HG03060 (cell line): Measurements from ENCODE around the gene CAV3.
"Not testable (repeated sequence)": the region's sequence is repeated elsewhere in the genome, so short reads cannot be mapped to it uniquely, and the experiment has no call there.

Experiments used
- ATAC-seq: cut with Tn5 transposase; IDR thresholded peaks from one replicate; pipeline ENCODE4 v1.9.1; 2021; ENCODE audit warnings: low read depth, moderate number of reproducible peaks; ENCODE audit not compliant: unreplicated experiment

CAV3 gene

DNA sequence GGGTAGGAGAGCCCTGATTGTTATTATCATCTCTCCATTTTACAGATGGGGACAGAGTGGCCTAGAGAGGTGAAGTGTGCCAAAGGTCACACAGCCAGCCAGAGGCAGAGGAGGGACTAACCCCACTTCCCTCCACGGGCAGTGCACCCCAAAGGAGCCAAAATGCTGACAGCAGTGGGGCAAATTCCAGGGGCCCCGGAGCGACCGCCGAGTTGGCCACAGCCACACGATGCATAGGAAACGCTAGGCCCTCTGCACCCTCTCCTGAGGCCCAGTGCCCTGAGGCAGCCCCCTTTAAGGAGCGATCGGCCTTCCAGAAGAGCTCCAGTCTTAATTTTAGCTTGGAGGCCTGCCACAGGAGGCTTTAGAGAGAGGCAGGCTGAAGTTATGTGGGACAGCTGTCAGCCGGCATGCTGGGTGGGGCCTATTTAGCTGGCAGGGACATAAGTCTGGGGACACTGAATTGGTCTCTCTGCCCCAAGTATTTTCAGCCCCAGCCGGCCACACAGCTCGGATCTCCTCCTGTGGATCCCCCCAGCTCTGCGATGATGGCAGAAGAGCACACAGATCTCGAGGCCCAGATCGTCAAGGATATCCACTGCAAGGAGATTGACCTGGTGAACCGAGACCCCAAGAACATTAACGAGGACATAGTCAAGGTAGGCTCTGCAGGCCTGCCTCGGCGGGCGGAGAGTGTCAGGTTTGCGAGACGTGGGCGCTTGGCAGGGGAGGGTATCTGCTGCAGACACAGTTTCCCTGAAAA is at the start of gene CAV3:
CAV3 (plus strand) TSS at position 471 of the 763 bp plus-strand sequence; CDS start at position 546, 75 bp downstream.
- ATAC-seq: no peak

DNA sequence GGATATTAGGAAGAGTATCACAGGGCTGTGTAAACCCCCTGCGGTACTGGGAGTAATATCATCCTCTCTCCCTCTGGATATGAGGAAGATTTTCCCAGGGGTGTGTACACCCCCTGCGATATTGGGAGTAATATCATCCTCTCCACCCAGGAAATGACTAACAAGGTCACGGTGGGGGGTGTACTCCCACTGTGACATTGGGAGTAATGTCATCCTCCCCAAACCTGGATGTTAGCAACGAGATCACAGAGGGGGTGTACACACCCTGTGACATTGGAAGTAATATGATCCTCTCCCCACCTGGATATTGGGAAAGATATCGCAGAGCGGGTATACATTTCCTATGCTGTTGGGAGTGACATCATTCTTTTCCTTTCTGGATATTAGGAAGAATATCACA is 48.6 kb upstream of the CAV3 start:
- ATAC-seq: not testable (repeated sequence)

DNA sequence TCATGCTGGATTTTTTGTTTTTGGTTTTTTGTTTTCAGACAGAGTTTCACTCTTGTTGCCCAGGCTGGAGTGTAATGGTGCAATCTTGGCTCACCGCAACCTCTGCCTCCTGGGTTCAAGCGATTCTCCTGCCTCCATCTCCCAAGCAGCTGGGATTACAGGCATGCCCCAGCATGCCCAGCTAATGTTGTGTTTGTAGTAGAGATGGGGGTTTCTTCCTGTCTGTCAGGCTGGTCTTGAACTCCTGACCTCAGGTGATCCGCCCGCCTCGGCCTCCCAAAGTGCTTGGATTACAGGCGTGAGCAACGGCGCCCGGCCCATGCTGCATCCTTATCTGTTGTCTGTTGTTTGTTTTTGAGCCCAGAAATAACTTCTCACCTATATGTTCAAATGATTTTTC is 42.3 kb upstream of the CAV3 start:
- not testable (repeated sequence) for ATAC-seq

DNA sequence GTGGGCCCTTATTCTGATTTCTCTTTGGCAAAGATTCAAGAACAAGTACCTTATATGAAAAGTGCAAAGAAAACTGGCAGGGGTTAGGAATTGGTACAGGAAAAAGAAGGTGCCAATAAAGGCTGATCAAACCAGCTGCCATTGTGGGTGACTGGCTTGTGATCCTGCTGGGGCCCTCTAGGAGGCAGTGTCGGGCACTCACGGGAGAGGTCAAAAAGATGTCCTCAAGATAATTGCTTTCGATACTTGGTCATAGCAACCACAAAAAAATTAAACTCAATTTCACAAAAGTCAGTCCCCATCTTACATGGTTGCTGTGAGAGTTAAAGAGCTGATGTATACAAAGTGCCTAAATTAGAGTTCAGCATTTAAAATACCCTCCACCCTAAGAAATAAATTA is 31.0 kb upstream of the CAV3 start:
- no peak for ATAC-seq

DNA sequence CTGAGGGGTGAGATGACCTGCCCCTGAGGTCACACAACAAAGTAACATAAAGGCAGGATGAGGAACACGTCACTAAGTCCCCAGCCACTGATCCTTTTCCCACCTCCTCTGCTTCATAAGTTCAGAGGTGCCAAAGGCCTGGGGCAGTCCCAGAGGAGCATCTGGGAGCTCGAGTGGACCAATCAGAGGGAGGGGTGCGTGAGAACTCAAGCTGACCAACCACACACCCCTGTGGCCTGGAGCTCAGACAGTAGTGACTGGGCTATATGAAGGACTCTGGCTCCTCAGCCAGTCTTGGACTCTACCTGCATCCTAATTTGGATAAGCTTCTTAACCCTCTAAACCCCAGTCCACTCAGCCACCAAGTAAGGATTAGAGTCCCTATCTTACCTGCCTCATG is 28.0 kb upstream of the CAV3 start:
- no peak for ATAC-seq

DNA sequence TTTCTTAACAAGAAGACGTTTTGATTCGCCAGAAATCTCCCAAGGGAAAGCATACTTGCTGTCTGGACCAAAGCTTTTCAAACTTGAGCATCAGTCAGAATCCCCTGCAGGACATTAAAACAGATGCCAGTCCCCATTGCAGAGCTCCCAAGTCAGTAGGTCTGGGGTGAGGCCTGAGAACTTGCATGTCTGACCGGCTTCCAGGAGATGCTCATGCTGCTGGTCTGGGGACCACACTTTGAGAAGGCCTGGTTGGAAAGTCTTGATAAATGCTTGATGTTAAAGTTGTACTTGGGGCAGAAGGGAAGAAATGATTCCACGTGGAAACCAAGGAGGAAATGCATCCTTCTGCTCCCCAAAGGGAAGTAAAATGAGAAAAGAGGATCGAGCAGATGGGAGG is 24.3 kb upstream of the CAV3 start:
- no peak for ATAC-seq

DNA sequence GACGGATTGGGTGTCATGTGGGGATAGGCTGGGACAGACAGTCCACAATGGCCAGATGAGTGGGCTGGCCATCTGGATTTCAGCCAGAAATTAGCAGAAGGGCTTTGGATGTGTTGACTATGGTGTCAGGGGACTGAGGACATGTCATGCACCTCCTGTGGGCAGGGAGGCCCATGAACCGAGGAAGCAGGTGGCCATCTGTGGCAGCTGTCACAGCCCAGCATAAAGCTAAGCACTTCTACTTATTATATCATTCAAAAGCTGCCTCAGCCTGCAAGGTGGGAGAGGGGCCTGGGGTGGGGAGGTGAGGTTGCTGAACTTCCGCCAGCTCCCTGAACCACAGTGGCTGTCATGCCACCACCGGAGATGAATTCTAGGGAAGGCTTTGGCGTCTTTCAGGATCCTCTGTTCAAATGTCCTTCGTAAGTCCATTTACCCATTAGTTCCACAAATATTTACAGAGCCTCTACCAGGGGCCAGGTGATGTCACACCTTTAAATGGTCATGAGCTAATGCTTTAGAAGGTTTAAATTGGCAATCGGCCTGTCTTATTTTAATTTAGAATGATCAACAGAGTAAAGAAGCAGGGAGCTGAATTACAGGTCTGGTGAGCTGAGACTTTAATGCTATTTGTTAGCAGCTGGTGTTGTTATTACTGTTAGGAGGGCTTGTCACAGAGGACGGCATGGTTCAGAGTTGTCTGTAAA is 23.6 kb upstream of the CAV3 start:
- no peak for ATAC-seq

DNA sequence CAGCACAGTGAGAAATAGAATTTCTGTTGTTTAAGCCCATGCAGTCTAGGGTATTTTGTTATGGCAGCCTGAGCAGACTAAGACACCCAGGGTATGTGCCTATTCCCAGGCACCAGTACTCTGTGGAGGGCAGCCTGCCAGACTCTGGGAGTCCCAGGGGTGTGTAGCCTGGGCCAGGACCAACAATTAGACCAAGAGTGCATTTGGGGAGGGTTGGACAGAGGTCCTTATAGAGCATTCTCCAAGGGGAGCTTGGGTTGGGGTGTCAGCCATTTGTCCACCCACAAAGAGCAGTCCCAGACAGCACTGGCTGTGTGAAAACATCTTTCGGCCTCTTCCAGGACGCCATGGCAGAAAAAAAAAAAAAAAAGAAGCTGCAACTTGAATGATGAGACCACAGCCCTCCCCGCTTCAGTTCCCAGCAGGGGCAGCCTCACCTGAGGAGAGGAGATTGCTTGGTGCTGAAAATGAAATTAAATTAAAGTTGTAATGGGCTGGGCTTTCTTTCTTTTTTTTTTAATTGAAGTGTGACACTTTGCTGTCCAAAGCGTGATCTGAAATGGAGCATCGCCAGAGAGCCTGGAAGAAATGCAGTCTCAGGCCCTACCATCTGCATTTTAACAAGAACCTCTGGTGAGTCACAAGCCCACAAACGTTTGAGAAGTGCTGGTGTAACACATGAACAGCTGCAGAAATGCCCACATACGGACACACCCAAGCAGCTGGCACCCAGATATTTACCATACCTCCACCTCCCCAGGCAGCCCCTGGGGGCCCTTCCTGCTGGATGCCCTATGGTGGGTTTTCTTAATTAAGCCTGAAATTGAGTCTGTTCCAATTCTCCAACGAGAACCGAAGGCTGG is 21.3 kb upstream of the CAV3 start:
- ATAC-seq: no peak

DNA sequence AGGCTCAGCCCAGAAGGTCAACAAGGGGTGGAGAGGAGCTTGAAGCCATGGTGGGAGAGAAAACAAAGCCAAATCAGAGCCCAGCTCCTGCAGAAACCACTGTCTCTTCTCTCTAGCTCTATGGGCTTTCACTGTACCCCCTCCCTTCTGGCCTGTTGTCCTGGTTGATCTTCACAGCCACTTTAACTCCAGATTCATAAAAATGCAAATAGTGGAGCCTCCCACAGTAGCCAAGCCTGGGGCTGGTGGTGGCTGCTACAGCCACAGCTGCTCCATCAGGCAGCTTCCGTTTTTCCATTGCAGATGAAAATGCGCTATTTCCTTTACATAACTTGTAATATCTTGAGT is 20.7 kb upstream of the CAV3 start:
- ATAC-seq: no peak

DNA sequence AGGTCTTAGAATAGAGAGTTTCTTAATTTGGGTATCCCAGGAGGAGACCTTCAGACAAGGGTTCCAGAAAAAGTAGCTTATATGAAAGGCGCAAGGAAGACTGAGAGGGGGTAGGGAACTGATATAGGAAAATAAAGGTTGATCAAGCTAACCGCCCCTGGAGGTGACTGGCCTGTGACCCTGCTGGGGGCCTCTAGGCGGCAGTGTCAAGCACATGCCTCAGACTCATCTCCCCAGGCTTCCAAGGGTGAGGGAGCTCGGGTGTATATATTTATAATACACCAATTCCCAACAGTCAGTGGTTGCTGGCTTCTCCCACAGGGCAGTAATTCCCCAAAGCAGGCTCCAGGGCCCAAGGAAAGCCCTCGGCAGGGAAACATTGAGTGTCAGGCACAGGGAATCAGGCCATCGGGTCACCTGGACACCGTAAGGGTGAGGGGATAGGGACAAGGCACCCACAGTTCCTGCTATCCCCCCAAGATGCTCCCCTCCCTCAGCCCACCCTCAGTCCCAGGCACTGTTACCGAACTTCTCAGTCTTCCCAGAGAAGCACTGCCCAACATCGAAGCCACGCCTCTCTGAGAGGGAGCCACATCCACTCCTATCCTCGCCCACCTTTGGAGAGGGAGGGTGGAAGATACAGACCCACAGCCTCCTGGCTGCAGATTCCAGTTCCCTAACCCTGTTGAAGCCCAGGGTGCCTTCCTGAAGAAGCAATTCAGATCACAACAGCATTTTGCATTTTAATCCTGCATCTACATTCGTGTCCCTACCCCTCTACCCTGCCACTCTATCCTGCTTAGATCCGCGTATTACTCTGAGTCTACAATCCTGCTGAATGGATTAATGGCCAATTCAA is 19.5 kb upstream of the CAV3 start:
- ATAC-seq: no peak

DNA sequence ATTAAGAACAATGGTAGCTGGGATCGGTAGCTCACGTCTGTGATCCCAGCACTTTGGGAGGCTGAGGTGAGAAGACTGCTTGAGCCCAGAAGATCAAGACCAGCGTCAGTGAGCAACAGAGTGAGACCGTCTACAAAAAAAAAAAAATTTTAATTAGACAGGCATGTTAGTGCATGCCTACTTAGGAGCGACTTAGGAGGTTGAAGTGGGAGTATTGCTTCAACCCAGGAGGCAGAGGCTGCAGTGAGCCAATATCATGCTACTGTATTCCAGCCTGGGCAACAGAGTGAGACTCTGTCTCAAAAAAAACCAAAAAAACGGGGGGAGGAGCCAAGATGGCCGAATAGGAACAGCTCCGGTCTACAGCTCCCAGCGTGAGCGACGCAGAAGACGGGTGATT is 17.8 kb upstream of the CAV3 start:
- ATAC-seq: not testable (repeated sequence)

DNA sequence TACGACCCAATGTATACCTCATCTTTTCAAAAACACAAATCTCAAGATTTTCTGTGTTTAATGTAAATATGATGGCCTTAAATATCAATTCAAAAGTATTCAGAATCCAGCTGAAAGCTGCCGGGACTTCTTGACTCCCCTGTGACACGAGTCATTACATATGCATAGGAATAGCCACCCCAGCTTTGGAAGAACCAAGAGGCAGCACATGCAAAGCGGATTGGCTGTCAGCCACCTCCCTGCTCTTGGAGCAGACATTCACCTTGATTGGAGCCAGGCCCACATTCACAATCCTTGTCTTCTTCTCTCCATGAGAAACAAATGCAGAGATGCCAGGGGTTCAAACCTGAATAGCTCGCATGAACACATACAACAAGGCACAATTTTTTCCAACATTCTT is 10.8 kb upstream of the CAV3 start:
- ATAC-seq: no peak

DNA sequence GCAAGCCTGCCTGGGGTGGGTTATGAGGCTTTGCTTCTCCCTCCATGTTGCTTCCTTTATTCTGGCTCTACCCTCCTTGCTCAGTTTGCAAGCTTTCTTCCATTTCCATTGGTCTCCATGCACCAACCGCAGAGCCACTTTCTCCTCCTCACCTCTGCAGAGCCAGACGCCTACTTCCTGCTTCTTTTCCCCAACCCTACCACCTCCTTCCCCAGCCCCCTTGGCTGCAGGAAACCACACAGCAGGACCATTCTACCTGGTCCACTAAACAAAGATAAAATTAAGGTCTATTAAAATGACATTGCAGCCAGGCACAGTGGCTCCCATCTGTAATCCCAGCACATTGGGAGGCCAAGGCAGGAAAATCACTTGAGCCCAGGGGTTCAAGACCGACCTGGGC is 10.0 kb upstream of the CAV3 start:
- ATAC-seq: no peak

DNA sequence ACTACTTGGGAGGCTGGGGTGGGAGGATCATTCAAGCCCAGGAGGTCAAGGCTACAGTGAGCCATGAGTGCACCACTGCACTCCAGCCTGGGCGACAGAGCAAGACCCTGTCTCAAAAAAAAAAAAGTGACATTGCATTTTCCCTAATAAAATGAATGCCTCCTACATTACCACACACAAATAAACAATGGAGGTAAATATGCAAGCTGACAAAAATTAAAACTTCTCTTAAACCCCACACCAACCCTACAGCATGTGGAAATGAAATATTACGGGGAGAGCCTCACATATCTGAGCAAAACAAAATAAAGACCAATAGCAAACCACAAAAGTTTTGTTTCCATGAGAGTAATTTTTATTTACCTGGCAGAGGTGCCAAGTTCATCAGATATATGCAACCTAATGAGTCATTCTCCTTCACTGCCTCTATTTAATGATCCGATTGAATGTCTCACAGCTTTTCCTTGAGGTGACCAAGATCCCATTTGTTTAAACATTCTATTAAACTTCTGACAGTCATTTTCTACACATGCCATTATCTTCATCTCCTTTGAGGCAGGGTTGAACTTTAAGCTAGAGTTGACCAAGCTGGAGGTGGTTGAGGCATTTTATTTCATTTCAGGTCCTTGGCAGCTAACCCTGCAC is 9.4 kb upstream of the CAV3 start:
- no peak for ATAC-seq

DNA sequence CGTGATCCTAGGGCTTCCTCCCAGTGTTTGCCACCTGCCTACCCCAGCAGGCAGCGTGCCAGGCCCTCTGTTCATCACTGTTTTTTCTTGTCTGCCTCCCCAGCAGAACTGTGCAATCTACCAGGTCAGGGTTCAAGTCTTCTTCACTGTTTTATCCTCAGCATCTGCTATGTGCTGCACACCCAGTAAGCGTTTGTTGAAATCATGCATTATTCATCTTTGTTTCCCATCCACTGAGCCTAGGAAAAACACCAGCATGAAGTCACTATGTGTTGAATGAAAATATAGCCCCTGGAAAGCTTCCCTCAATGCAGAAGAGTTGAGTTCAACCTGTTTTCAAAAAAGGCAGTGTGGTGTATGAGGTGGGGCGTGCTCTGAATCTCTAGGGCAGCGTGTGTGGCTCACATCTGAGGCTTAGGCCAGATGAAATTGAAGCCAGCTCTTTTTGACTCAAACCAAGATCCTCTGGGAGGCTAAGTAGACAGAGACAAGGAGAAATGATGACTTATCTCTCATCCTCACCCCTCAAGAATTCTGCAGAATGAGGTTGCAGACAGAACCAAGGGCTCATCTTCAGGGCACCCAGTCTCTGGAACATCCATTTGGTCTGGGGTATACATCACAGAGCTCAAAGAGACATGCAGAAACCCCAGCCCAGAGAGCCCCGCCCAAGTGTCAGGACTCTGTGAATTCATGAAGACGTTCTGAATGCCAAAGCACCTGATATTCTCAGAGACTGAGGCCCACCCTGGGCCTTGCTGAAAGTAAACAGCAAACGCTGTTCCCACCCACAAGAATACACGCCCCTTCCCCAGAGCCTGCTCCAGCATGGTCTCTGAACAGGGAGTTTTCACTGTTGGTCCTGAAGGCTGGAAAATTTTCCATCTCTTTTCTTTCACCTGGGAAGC is 5.7 kb upstream of the CAV3 start:
- no peak for ATAC-seq

DNA sequence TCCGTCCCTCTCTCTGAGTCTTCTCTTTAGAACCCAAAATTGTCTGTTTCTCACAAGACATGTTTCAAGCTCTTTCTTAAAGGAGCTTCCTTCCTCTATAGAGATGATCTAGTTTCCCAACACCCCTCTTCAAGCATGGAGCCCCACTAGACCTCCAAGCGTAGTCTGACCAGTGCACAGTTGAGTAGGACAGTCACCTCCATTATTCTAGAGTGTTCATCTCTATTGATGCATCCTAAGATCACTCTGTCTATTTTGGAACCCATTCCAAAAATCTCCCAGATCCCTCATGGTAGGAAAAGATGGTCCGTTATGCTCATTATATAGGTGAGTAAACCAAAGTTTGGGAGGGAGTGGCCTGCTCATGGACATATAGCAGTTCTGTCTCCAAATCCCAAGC is 4.1 kb upstream of the CAV3 start:
- ATAC-seq: no peak

DNA sequence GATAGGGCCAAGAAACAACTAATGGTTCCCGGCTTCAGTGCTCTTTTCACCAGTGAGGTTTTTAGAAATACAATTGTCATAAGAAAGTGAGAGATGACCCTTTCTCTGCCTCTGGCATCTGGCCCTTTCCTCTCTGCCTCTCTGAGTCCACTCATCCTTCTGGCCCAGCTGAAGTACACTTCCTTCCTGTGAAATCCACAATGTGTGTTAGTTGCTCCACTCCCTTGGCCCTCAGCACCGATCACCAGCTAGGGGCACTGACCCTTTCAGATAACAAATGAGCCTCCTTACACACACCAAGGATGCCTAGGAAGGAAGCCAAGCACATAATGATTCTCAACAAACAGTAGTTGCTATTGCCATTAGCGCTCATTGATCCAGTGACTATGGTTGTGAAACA is 2.9 kb upstream of the CAV3 start:
- no peak for ATAC-seq

DNA sequence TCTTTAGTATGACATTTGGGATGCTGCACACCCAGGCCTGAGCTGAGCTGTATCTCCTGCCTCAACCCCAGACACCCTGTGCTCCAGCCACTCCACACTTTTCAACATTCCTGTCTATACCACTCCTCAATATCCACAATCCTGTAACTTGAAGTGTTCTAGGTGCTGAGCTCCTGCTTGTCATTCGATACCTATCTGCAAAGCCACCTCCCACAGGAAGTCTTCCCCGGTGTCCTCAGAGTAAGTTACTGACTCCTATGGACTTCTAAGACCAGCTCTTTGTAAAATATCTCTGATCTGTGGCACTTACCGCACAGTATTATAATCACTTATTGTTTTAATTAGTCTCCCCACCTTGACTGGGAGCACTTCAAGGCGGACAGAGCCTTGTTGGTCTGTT is 1.2 kb upstream of the CAV3 start:
- no peak for ATAC-seq
